MG63 (cell line): ENCODE results near the gene TIGIT. TPM values are rescaled to one million over a fixed set of nuclear protein-coding genes. Genes with fewer than 3 reads are reported as not detected.

Source experiments
- total RNA-seq: library from RNA; depleted of rRNA; stranded (reverse); fragments of >200 nt; shearing (Covaris generic); gene quantifications from 2 replicates; pipeline ENCODE4 v1.2.3, GENCODE V29; 2014; ENCODE audit warnings: low replicate concordance; rRNA removed

Gene TIGIT
- total RNA-seq, 1 experiment from 2014 or later: not detected

Other genes starting within 250 kb of the TIGIT start
- 0.20 and 1.5 TPM in 2 replicates for gene CCDC191, start 237.5 kb upstream of the TIGIT start, total RNA-seq
- gene QTRT2, start 237.3 kb upstream of the TIGIT start, total RNA-seq: 21.8 and 74.9 TPM in 2 replicates
- gene DRD3, start 115.0 kb upstream of the TIGIT start, total RNA-seq: not detected in 2 replicates
- not detected in 2 replicates for gene ZNF80, start 56.5 kb upstream of the TIGIT start, total RNA-seq